CD4-positive, alpha-beta T cell treated with Interleukin-1 beta for 1 hour (primary cell): ENCODE measurements around the gene TEX44.
"Not testable (repeated sequence)": the region's sequence is repeated elsewhere in the genome, so short reads cannot be mapped to it uniquely, and the experiment has no call there.

Source experiments
- DNase-seq, 2 donors: peaks; one replicate each; pipeline ENCODE4 v3.0.0-alpha.2; 2020 to 2022

The TEX44 gene

DNA sequence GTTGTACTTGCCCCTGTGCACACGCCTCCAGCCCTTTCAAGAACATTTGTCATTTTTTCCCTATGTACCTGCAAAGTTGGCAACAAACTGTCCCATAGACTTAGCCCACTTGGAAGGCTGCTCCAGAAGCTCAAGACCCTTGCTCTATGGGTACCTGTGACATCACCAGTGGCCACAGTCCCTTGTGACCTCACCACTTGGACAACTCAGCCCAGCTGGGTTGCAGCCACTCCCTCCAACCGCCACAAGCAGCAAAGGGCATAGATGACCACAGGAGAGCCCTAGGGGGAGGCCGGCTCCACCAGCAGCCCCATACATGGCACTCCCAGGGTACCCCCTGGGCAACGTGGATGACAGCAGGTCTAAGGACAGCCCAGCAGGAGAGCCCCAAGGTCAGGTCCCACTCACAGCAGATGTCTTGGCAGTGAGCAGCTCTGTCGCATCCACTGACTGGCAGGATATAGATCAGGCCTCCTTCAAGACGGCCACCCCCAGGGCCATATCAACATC, at the start of gene TEX44:
TSS of gene TEX44 (plus strand) at position 229 of the 510 bp plus-strand sequence. CDS start at position 317, 88 bp downstream.
- no peak for DNase-seq

- peak; percentile 67 to 74 for DNase-seq
Measured at GRCh38 chr2:231545105-231545902, 47.4 kb upstream of the TEX44 start.

- no peak for DNase-seq
Measured at GRCh38 chr2:231546014-231546715, 46.5 kb upstream of the TEX44 start.

DNA sequence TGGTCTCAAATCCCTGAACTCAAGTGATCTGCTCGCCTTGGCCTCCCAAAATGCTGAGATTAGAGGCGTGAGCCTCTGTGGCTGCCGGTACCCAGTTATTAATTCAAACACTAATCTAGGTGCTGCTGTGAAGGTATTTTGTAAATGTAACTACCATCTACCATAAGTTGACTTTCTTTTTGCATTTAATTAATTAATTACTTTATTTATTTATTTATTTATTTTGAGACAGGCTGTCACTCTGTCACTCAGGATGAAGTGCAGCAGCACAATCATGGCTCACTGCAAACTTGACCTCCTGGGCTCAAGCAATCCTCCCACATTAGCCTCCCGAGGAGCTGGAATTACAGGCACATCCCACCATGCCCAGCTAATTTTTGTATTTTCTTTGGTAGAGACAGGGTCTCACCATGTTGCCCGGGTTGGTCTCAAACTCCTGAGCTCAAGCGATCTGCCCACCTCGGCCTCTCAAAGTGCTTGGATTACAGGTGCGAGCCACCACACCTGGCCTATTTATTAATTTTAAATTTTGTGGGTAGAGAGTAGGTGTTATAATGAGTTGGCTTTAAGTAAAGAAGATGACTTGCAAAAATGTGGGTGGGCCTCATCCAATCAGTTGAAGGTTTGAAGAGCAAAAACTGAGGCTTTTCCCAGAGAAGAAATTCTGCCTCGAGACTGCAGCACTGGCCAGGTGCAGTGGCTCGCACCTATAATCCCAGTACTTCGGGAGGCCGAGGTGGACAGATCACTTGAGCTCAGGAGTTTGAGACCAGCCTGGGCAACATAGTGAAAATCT, 45.2 kb upstream of the TEX44 start:
- DNase-seq, result no peak

DNA sequence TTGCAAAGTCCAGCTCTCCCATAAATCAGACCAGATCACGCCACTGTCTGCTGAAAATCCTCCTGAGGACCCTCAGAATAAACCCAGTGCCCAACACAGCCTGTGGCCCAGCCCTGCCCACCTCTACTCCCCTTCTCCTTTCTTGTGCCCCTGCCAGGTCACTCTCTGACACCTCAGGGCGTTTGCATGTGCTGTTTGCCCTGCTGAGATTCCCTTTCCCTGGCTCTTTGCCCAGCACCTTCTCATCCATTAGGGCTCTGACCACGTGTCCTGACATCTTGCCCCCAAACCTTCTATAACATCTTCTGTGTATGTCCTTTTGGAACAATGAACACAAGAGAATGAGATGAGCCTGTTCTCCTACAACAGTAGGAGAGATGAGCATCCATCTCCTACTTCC, 43.9 kb upstream of the TEX44 start:
- no peak for DNase-seq

GRCh38 chr2:231549446-231550239, 43.0 kb upstream of the TEX44 start:
- DNase-seq, result no peak

- DNase-seq, result no peak
Measured at GRCh38 chr2:231552752-231553151, 39.9 kb upstream of the TEX44 start.

DNA sequence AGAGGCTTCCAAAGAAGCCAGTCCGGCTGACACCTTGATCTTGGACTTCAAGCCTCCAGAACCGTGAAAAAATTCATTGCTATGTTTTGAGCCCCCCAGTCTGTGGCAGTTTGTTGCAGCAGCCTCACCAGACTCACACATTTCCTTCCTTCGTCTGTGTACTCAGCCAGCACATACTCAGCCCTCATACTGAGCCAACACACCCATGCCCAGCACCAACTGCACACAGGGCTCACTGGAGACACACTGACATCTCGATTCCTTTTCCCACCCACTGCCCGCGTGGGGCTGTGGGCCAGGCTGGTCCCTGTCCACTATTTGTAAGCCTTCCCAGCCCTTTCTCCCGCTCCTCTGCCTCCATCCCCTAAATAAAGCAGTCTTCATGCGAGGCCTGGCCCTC, 38.3 kb upstream of the TEX44 start:
- no peak for DNase-seq

GRCh38 chr2:231554748-231555545, 37.7 kb upstream of the TEX44 start:
- DNase-seq, result peak; percentile 18 to 53

DNA sequence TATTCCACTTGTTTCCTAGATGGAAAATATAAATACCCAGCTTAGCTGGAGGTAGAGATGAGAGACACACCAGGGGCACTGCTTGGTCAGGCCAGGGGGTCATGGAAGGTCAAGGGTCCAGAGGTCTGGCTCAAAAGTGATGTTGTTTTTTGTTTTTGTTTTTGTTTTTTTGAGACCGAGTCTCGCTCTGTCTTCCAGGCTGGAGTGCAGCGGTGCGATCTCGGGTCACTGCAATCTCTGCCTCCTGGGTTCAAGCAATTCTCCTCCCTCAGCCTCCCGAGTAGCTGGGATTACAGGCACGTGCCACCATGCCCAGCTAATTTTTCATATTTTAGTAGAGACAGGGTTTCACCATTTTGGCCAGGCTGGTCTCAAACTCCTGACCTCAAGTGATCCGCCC, 36.2 kb upstream of the TEX44 start:
- not testable (repeated sequence) for DNase-seq

DNA sequence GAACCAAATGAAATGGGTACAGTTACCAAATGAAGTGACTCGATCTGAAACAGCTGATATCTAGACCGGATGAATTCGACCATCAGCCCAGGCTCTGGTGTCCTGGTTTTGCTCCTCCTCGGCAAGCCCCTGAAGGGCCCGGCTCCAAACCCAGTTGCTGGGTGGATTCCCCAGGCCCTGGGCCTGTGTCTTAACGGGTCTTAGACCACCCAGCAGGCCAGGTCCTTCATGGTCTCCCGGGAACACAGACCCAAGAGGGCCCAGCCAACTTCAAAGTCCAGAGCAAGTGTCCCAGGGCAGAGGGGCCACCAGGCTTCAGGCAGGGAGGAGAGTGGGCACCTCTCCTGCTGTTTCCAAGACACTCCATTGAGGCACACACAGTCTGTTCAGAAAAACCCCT, 35.7 kb upstream of the TEX44 start:
- no peak for DNase-seq

DNA sequence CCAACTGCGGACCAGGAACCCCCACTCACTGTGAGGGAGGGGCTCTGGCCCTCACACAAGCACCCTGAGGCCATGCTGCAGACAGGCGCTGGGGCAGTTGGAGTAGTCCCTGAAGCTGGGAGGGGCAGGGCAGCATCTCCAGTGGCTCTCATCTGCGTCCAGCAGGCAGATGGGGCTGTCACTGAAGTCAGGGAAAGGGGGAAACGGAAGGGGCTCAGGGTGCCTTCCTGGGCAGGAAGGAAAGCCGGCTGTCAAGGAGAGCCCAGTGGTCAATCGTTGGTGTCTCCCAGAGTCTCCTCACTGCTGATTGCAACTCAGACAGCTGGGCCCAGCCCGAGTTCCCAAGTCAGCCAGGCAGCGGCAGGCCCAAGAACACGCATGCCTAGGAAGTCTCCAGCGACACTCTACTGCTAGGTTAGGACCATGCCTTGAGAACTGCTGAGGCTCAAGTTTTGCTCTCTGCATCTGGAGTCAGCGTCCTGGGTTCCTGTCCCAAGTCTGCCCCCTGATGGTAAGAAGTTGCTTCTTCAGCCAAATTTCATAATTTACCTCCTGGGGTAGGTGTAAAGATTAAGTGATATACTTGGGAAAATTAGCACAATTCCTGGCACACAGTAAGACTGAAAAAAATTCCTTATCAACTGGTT, 35.0 kb upstream of the TEX44 start:
- DNase-seq, result peak; percentile 74 to 85

- DNase-seq, result peak; percentile 21
Measured at GRCh38 chr2:231563378-231563961, 29.2 kb upstream of the TEX44 start.

GRCh38 chr2:231565887-231566594, 26.6 kb upstream of the TEX44 start:
- DNase-seq, result no peak

DNA sequence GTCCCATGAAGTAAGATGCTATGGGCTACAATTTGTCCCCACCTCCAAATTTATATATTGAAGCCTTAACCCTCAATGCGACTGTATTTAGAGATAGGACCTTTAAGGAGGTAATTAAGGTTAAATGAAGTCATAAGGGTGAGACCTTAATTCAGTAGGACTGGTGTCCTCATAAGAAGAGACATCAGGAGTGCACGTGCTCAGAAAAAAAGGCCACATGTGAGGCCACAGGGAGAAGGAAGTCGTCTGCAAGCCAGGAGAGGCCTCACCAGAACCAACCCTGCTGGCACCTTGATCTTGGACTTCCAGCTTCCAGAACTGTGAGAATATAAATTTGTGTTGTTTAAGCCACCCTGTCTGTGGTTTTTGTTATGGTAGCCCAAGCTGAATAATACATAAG, 25.5 kb upstream of the TEX44 start:
- no peak for DNase-seq

- DNase-seq, result no peak
Measured at GRCh38 chr2:231568098-231568784, 24.4 kb upstream of the TEX44 start.

DNA sequence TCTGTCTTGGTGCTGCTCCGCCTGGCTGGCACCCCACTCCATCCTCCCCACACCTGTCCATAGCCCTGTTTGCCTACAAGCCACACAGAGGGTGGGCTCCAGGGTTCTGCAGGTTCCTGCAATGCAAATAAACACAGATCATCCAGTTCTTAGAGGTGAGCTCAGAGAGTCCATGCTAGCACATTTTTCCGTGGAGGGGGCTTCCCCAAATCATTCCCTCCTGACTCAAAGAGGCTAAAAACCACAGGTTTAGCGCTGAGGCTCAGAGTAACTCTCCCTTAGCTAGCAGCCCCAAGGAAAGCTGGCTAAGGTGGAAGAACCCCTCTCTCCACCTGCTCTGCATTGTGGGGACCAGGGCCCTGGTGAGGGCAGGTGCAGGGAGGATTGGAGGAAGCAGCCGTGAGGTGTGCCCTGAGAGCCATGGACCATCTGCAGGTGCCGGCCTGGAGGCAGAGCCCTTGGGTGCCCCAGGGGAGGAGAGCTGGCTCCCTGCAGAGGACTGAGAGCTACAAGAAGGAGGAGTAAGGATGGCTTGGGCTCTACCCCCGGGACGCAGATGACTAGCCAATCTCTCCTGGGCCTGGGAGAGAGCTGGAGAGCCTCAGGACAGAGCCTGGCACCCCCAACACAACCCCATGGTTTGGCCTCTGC, 23.8 kb upstream of the TEX44 start:
- no peak for DNase-seq

DNA sequence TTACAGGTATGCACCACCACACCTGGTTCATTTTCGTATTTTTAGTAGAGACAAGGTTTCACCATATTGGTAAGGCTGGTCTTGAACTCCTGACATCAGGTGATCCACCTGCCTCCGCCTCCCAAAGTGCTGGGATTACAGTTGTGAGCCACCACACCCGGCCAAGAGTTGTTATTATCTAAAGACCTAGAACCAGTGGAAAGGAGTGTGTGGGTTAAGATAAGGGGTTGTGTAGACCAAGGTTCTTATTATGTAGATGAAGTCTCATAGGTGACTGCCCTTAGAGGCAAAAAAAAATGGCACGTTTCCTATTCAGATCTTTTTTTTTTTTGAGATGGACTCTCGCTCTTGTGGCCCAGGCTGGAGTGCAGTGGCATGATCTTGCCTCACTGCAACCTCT, 21.7 kb upstream of the TEX44 start:
- not testable (repeated sequence) for DNase-seq
